GM21381 (cell line): ENCODE data around the gene SLC2A2.

ENCODE experiments used
- ATAC-seq: cut with Tn5 transposase; IDR thresholded peaks from one replicate; pipeline ENCODE4 v1.9.1; 2021; ENCODE audit warnings: mild to moderate bottlenecking, moderate library complexity; ENCODE audit not compliant: unreplicated experiment

The SLC2A2 gene

GRCh38 chr3:171026597-171027293 is at the start of gene SLC2A2:
Gene SLC2A2, minus strand, starts transcription at chr3:171026720. Its CDS starts 50 bp downstream, at chr3:171026670.
- no peak for ATAC-seq

DNA sequence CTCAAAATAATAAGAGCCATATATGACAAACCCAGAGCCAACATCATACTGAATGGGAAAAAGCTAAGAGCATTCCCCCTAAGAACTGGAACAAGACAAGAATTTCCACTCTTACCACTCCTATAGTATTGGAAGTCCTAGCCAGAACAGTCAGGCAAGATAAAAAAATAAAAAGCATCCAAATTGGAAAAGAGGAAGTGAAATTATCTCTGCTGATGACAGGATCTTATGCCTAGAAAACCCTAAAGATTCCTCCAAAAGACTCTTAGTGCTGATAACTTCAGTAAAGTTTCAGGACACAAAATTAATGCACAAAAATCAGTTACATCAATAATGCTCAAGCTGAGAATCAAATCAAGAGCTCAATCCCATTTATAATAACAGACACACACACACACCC is 45.9 kb upstream of the SLC2A2 start:
- no peak for ATAC-seq

DNA sequence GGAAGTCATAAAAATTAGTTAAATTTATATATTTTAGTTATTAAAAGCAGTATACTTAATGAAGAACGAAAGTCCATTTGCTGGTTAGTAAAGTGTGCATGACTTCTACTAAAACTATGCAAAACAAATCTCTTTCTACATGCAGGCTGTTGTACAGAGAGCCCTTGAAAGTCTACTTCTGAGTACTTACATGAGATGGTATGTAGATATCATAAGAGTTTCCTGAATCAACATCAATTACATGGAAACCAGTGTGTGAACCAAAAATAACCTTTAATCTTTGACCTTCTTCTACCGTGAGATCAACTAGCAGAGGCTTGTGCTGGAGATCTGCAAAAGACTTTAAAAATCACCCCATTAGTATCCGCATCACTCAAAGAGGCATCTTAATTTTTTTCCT is 42.1 kb upstream of the SLC2A2 start:
- ATAC-seq: no peak

DNA sequence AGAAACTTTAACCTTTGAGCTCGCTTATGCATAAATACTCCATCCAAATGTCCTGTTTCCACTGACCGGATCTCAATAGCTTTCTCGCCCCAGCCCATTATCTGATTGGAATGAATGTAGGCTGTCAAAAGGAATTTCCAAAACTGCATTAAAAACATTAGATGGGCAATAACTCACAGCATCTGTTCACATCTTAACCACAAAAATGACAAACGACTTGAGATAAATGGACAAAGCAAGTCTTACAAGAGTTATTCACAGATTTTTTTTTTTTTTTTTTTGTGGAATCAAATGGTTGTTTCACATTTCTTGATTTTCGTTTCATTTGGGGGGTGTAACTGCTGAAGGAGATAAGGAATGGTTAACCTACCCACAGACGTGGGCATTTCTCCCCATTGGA is 39.7 kb upstream of the SLC2A2 start:
- ATAC-seq: no peak

GRCh38 chr3:171065732-171066131 is 39.2 kb upstream of the SLC2A2 start:
- no peak for ATAC-seq

GRCh38 chr3:171064461-171064860 is 37.9 kb upstream of the SLC2A2 start:
- ATAC-seq: no peak

GRCh38 chr3:171061749-171062148 is 35.2 kb upstream of the SLC2A2 start:
- no peak for ATAC-seq

GRCh38 chr3:171059978-171060377 is 33.5 kb upstream of the SLC2A2 start:
- ATAC-seq: no peak

DNA sequence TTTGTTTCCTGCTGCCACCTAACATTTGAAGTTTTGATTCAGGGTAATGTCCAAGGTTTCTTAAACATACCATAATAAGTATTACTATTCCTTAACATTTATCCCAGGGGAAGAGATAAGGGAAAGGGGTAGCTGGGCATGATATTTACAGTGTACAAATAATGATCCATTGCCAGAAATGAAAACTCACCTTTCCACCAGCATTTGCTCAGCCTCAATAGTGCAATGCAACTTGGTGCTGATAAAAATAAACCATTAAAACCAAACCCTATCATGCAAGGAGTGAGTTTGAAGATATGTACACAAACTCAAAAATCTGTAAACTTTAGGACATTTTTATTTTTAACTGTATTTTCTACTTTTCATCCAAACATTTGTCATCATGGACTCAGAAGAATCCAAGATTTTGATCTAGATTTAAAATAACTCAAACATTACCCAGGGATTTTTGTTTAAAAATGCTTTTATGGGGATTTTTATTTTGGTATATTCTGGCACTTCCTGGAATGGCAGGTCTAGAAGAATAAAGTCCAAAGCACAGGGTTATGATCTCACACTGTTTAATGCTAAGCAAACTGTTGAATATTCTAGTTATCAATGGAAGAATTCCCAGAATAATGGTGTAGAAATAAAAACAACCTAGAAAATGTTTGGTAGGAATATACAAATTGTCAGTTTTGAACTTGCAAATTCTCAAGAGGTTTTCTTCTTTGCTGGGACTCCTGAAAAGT is 32.5 kb upstream of the SLC2A2 start:
- no peak for ATAC-seq

- no peak for ATAC-seq
Measured at GRCh38 chr3:171058058-171058457, 31.5 kb upstream of the SLC2A2 start.

DNA sequence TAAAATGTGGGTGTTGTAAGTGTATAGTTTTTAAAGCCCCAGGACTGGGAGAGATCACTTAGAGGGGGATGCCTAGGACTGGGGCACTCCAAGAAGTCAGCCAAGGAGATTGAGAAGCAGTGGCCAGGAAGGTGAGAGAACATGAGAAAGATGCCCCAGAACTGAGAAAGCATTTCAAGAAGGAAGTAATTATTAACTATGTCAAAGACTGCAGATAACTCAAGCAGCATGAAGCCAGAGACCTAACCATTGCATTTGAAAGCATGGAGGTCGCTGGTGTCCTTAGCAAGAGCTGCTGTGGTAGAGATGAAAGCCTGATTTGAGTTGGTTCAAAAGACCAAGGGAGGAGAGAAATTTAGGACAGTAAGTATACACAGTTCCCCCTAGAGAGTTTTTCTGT is 30.6 kb upstream of the SLC2A2 start:
- no peak for ATAC-seq

GRCh38 chr3:171056528-171056927 is 30.0 kb upstream of the SLC2A2 start:
- ATAC-seq: no peak

DNA sequence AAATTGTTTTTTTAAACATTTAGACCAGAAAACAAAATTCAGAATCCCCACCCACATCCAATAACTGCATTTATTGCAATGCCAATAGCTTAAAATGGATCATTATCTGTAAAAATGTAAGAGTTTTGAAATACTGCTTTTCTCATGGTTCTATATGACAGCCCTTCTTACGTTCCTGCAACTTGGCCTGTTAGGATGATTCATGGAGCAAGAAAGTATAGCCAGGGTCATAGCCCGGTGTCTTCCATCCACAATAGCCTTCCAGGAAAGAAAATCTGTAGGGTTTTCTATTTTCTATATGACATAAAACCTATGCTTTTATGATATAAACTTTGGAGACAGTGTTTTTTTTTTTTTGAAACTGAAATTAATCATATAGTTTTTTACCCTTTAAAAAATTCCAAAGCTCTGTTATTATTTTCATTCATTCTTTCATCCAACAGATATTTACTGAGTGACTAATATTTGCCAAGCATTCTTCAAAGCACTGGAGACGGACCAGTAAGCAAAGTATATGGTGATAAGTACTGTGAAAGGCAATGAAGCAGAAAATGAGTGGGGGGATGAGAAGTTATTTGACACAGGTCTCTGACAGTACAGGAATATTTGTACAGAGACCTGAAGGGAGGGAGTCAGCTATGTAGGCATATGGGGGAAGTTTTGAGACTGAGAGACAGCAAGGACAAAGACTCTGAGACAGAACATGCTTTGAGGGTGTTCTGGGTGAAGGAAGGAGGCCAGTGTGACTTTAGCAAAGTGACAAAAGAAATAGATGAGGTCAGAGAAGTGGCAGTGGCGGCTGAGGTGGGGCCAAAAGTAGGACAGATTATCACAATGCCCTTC is 29.0 kb upstream of the SLC2A2 start:
- no peak for ATAC-seq

DNA sequence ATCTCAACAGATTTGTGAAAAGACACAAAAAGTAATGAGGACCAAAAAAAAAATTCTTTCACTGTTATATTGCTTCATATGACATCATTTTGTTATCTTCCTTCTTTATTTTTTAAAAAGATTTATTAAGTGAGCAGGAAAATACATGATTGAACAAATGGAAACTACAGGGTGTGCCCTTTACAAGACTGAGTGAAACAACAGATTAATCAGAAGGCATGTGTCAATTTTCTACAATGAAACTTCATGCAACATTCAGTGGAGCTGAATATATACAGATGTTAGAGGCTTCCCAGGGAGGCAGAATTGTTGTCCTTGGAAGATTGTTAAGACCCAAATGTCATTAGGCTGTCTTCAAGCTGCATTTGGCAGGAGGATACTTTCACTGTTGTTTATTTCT is 28.4 kb upstream of the SLC2A2 start:
- no peak for ATAC-seq

GRCh38 chr3:171054231-171054630 is 27.7 kb upstream of the SLC2A2 start:
- ATAC-seq: no peak

DNA sequence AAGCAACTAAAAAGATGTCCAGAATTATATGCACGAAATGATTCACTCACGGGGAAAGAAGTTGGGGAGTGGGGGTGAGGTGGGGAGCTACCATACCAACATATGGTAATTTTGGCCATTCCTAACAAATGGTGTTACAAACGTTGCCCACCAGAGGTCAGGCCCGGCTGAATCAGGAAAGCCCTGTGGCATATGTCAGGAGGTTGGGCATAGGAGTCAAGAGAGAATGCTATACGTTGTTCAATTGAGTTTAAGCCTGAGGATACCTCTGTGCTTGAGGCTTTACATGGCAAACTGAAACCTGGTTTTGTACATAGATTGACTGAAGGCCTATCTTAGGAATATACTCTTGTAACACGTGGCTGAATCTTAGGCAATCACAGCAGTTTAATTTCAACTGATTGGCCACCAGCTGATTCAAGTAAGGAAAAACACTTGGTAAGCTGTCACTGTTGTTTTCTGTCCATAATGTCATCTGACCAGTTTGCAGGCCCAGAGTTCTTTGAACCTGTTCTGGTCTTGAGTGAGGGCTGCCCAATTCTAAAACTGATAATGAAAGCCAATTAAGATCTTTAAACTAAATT is 23.4 kb upstream of the SLC2A2 start:
- ATAC-seq: peak; percentile 93

GRCh38 chr3:171046760-171047159 is 20.2 kb upstream of the SLC2A2 start:
- ATAC-seq: no peak

- ATAC-seq: no peak
Measured at GRCh38 chr3:171044835-171045793, 18.6 kb upstream of the SLC2A2 start.

- no peak for ATAC-seq
Measured at GRCh38 chr3:171044384-171044783, 17.9 kb upstream of the SLC2A2 start.

GRCh38 chr3:171039674-171040073 is 13.2 kb upstream of the SLC2A2 start:
- ATAC-seq: no peak
